Smooth muscle cell (in vitro differentiated cells): Measurements from ENCODE around the gene CAND1. TPM values are rescaled to one million over a fixed set of nuclear protein-coding genes. Genes with fewer than 3 reads are reported as not detected.
A peak's percentile ranks its signal among the peaks of the same experiment; 100 is the strongest.

ENCODE experiments used
- DNase-seq: peaks from one replicate; lab custom pipeline; 2025; ENCODE audit not compliant: unreplicated experiment; lab: John Stamatoyannopoulos, UW
- H2AFZ ChIP-seq: fragments of 200-600 bp; sonication (generic); 2 replicates; pipeline ENCODE4 v1.6.0; 2016; ENCODE audit warnings: antibody characterized with exemption, low read depth, mild to moderate bottlenecking
- H3F3A ChIP-seq: fragments of 200-600 bp; sonication (generic); 2 replicates; pipeline ENCODE4 v1.6.0; 2017; ENCODE audit warnings: antibody characterized with exemption, low read depth
- H3K27ac ChIP-seq: fragments of 200-600 bp; sonication (generic); 2 replicates; pipeline ENCODE4 v1.5.1; 2016; ENCODE audit warnings: low read depth, mild to moderate bottlenecking
- H3K27me3 ChIP-seq: fragments of 200-600 bp; sonication (generic); 2 replicates; pipeline ENCODE4 v1.6.1; 2016; ENCODE audit warnings: low read depth, mild to moderate bottlenecking
- H3K36me3 ChIP-seq: fragments of 200-600 bp; sonication (generic); 2 replicates; pipeline ENCODE4 v1.5.1; 2016; ENCODE audit warnings: low read depth
- H3K4me1 ChIP-seq: fragments of 200-600 bp; sonication (generic); 2 replicates; pipeline ENCODE4 v1.5.1; 2016; ENCODE audit warnings: low read depth
- H3K4me2 ChIP-seq: fragments of 200-600 bp; sonication (generic); 2 replicates; pipeline ENCODE4 v1.6.0; 2016; ENCODE audit warnings: mild to moderate bottlenecking
- H3K4me3 ChIP-seq: fragments of 200-600 bp; sonication (generic); 2 replicates; pipeline ENCODE4 v1.5.1; 2016; ENCODE audit warnings: mild to moderate bottlenecking
- H3K79me2 ChIP-seq: fragments of 200-600 bp; sonication (generic); 2 replicates; pipeline ENCODE4 v1.6.0; 2016; ENCODE audit warnings: low read depth, mild to moderate bottlenecking
- H3K9ac ChIP-seq: fragments of 200-600 bp; sonication (generic); 2 replicates; pipeline ENCODE4 v1.6.0; 2016; ENCODE audit warnings: low read depth
- H3K9me3 ChIP-seq: fragments of 200-600 bp; sonication (generic); replicated peaks from 2 replicates; pipeline ENCODE4 v1.5.1; 2016; ENCODE audit warnings: low read depth
- H4K20me1 ChIP-seq: fragments of 200-600 bp; sonication (generic); 2 replicates; pipeline ENCODE4 v1.6.0; 2016; ENCODE audit warnings: low read depth
- CTCF ChIP-seq: fragments of 200-600 bp; sonication (generic); IDR thresholded peaks from 2 replicates; pipeline ENCODE4 v1.5.1; 2017; ENCODE audit warnings: borderline replicate concordance, mild to moderate bottlenecking, antibody characterized with exemption; ENCODE audit not compliant: insufficient read depth, poor library complexity, severe bottlenecking
- WGBS: methylation state at CpG from one replicate; pipeline ENCODE4 v1.1.7; 2016; ENCODE audit warnings: low lambda C conversion rate; 5-methylcytosine and 5-hydroxymethylcytosine counted together
- polyA plus RNA-seq: library from polyadenylated mRNA; unstranded; fragments of >200 nt; fragmentation: Nextera tagmentation; extraction: Ambion mirVana; gene quantifications from 2 replicates; pipeline ENCODE4 v1.2.1, GENCODE V29; 2016
- total RNA-seq: library from RNA; depleted of rRNA; stranded (reverse); fragments of >200 nt; gene quantifications from 2 replicates; pipeline ENCODE4 v1.2.3, GENCODE V29; 2014

The CAND1 gene
- total and polyA plus RNA-seq, 2 experiments from 2014 or later, result 122 to 123 TPM

GRCh38 chr12:67269633-67270573, 745 bp downstream of the CAND1 start:
- no peak for TF ChIP-seq CTCF
- Histone ChIP-seq H3K4me3 (peak overlapping the region; percentile 94), H3K9me3 (no peaks in the 10 kb centered on the region), H3K4me1 (peaks cover 33% of the 10 kb centered on the region), H3K27me3 (no peaks in the 10 kb centered on the region), H3F3A (peaks cover 6% of the 10 kb centered on the region), H3K9ac (peak overlapping the region; percentile 98), H4K20me1 (peaks cover 52% of the 10 kb centered on the region), H2AFZ (peak overlapping the region; percentile 67), H3K36me3 (no peaks in the 10 kb centered on the region), H3K27ac (peak overlapping the region; percentile 96), H3K4me2 (peak overlapping the region; percentile 99), H3K79me2 (peaks cover 53% of the 10 kb centered on the region)
- WGBS, result 2% methylated on average over 47 of the region's 61 CpGs
- DNase-seq, result peak; percentile 42

GRCh38 chr12:67270622-67271021, 1.5 kb downstream of the CAND1 start:
- no peaks in the 10 kb centered on the region for H3K36me3 ChIP-seq
- H3K79me2 ChIP-seq, result peaks cover 60% of the 10 kb centered on the region
- peak overlapping the region; percentile 94 for H3K4me3 ChIP-seq
- 13% methylated on average over 6 of the region's 6 CpGs for WGBS
- H3K4me1 ChIP-seq, result peaks cover 35% of the 10 kb centered on the region
- DNase-seq, result no peak
- no peaks in the 10 kb centered on the region for H3K27me3 ChIP-seq
- H3K9me3 ChIP-seq, result no peaks in the 10 kb centered on the region
- peak overlapping the region; percentile 98 for H3K9ac ChIP-seq
- no peak overlapping the region for H2AFZ ChIP-seq
- peak overlapping the region; percentile 99 for H3K4me2 ChIP-seq
- no peak for TF ChIP-seq CTCF
- peaks cover 59% of the 10 kb centered on the region for H4K20me1 ChIP-seq
- H3F3A ChIP-seq, result peaks cover 11% of the 10 kb centered on the region
- peak overlapping the region; percentile 96 for H3K27ac ChIP-seq

GRCh38 chr12:67271976-67272375, 2.8 kb downstream of the CAND1 start:
- H3K79me2 ChIP-seq, result peaks cover 74% of the 10 kb centered on the region
- no peak for DNase-seq
- no peak for TF ChIP-seq CTCF
- no peak overlapping the region for H2AFZ ChIP-seq
- H3K4me1 ChIP-seq, result peaks cover 49% of the 10 kb centered on the region
- no peaks in the 10 kb centered on the region for H3K9me3 ChIP-seq
- 71% methylated on average over 1 of the region's 1 CpG for WGBS
- H3K36me3 ChIP-seq, result no peaks in the 10 kb centered on the region
- peak overlapping the region; percentile 94 for H3K4me3 ChIP-seq
- no peak overlapping the region for H3K27ac ChIP-seq
- H3K9ac ChIP-seq, result no peak overlapping the region
- H3F3A ChIP-seq, result peaks cover 21% of the 10 kb centered on the region
- peaks cover 73% of the 10 kb centered on the region for H4K20me1 ChIP-seq
- no peaks in the 10 kb centered on the region for H3K27me3 ChIP-seq
- peak overlapping the region; percentile 99 for H3K4me2 ChIP-seq

GRCh38 chr12:67274186-67274585, 5.0 kb downstream of the CAND1 start:
- Histone ChIP-seq H3K4me3 (no peak overlapping the region), H2AFZ (no peak overlapping the region), H3F3A (peaks cover 28% of the 10 kb centered on the region), H4K20me1 (peaks cover 95% of the 10 kb centered on the region), H3K27me3 (no peaks in the 10 kb centered on the region), H3K9ac (no peak overlapping the region), H3K27ac (peak overlapping the region; percentile 72), H3K79me2 (peaks cover 96% of the 10 kb centered on the region), H3K4me2 (peak overlapping the region; percentile 8), H3K36me3 (no peaks in the 10 kb centered on the region), H3K4me1 (peaks cover 45% of the 10 kb centered on the region), H3K9me3 (no peaks in the 10 kb centered on the region)
- WGBS, result 79% methylated on average over 3 of the region's 3 CpGs
- TF ChIP-seq CTCF, result no peak
- no peak for DNase-seq
